ENCODE data around the gene PPP3CA.
"Not testable (repeated sequence)": the region's sequence is repeated elsewhere in the genome, so short reads cannot be mapped to it uniquely, and the experiment has no call there.

Gene PPP3CA

GRCh38 chr4:101211146-101211553, 136.2 kb downstream of the PPP3CA start:
- no peak for DNase-seq (ENCODE audit: low spot score)

GRCh38 chr4:101210331-101210730, 137.0 kb downstream of the PPP3CA start:
- no peak for DNase-seq (ENCODE audit: low spot score)

- DNase-seq (ENCODE audit: low spot score) = no peak
These were observed 139.2 kb downstream of the PPP3CA start for GRCh38 chr4:101208171-101208570.

GRCh38 chr4:101205916-101206315, 141.4 kb downstream of the PPP3CA start:
- no peak for DNase-seq (ENCODE audit: low spot score)

GRCh38 chr4:101201421-101201820, 145.9 kb downstream of the PPP3CA start:
- DNase-seq (ENCODE audit: low spot score) = no peak

GRCh38 chr4:101200561-101200960, 146.8 kb downstream of the PPP3CA start:
- DNase-seq (ENCODE audit: low spot score) = no peak

GRCh38 chr4:101199507-101200285, 147.6 kb downstream of the PPP3CA start:
- no peak for DNase-seq (ENCODE audit: low spot score)

- DNase-seq (ENCODE audit: low spot score) = no peak
These were observed 148.5 kb downstream of the PPP3CA start for GRCh38 chr4:101198682-101199339.

GRCh38 chr4:101197350-101197749, 150.0 kb downstream of the PPP3CA start:
- no peak for DNase-seq (ENCODE audit: low spot score)

- DNase-seq (ENCODE audit: low spot score) = no peak
These were observed 155.1 kb downstream of the PPP3CA start for GRCh38 chr4:101192244-101192643.

GRCh38 chr4:101191302-101192098, 155.8 kb downstream of the PPP3CA start:
- peak; percentile 68 for DNase-seq (ENCODE audit: low spot score)

GRCh38 chr4:101190751-101191150, 156.6 kb downstream of the PPP3CA start:
- DNase-seq (ENCODE audit: low spot score) = no peak

GRCh38 chr4:101188906-101189305, 158.4 kb downstream of the PPP3CA start:
- no peak for DNase-seq (ENCODE audit: low spot score)

- no peak for DNase-seq (ENCODE audit: low spot score)
These were observed 159.5 kb downstream of the PPP3CA start for GRCh38 chr4:101187841-101188240.

GRCh38 chr4:101186567-101187184, 160.7 kb downstream of the PPP3CA start:
- DNase-seq (ENCODE audit: low spot score) = no peak

GRCh38 chr4:101184668-101185067, 162.7 kb downstream of the PPP3CA start:
- no peak for DNase-seq (ENCODE audit: low spot score)

- DNase-seq (ENCODE audit: low spot score) = no peak
These were observed 163.5 kb downstream of the PPP3CA start for GRCh38 chr4:101183666-101184373.

GRCh38 chr4:101183221-101183620, 164.1 kb downstream of the PPP3CA start:
- DNase-seq (ENCODE audit: low spot score) = no peak

GRCh38 chr4:101182688-101183087, 164.6 kb downstream of the PPP3CA start:
- not testable (repeated sequence) for DNase-seq (ENCODE audit: low spot score)

GRCh38 chr4:101178731-101179130, 168.6 kb downstream of the PPP3CA start:
- DNase-seq (ENCODE audit: low spot score) = no peak

- DNase-seq (ENCODE audit: low spot score) = no peak
These were observed 170.2 kb downstream of the PPP3CA start for GRCh38 chr4:101177154-101177553.
